UCSD-AML1 (cell line): Measurements from ENCODE around the gene CCR9.

Source experiments
- DNase-seq: peaks from one replicate; lab custom pipeline; 2025; ENCODE audit not compliant: unreplicated experiment; lab: John Stamatoyannopoulos, UW

CCR9 gene

DNA sequence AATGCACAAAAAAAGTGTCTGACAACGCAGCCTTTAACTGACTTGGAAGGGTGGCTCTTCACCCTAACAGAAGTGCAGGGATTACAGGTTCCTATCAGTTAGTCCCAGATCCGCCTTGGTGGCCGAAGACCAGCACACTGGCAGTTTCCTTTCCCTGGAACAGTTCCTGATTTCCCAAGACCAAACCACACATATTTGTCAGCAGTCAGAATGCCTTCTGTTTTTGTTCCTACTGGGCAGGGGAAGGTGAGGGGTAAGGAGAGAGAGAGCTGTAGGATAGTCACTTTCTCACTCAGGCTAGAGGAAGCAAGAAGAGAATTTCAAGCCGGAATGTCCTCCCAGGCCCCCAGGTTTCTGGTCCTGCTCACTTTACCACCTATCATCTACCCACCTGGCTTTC is 66.1 kb downstream of the CCR9 start:
- no peak for DNase-seq
